Lower leg skin (tissue), 4 donors: ENCODE measurements around the gene SZRD1. TPM values are rescaled to one million over a fixed set of nuclear protein-coding genes. Genes with fewer than 3 reads are reported as not detected.

Source experiments
- DNase-seq, 2 donors: peaks; one replicate each; pipeline ENCODE4 v3.0.0-alpha.2; 2019; ENCODE audit warnings: low spot score in 2 of 2
- H3K4me3 ChIP-seq: fragments of 200-600 bp; sonication (generic); 2 replicates; pipeline ENCODE4 v1.5.1; 2017; ENCODE audit warnings: mild to moderate bottlenecking, low read depth; ENCODE audit not compliant: poor library complexity, severe bottlenecking
- POLR2A ChIP-seq, 2 donors: fragments of 450-650 bp; IDR thresholded peaks; one replicate each; pipeline ENCODE4 v1.6.1; 2016 to 2017; ENCODE audit warnings: antibody characterized with exemption in 2 of 2, mild to moderate bottlenecking in 1 of 2, moderate library complexity in 1 of 2
- WGBS, 2 donors: methylation state at CpG; one replicate each; pipeline ENCODE4 v1.1.5; 2018; 5-methylcytosine and 5-hydroxymethylcytosine counted together
- intact Hi-C: fragments of 100-400 bp; cut with DNase I; formaldehyde crosslinking; loops from one replicate; pipeline ENCODE4 v1.15.0; 2023; ENCODE audit warnings: low total_unique reads
- total RNA-seq, 4 donors: library from RNA; depleted of rRNA; stranded (reverse); fragments of >200 nt; gene quantifications; one replicate each; pipeline ENCODE4 v1.1.0, GENCODE V29; 2016
- TF ChIP-seq, protein P1 (sequence below), 3 donors: fragments of 450-650 bp; IDR thresholded peaks; one replicate each; pipeline ENCODE4 v1.5.1; 2016; ENCODE audit warnings: antibody characterized with exemption in 3 of 3, mild to moderate bottlenecking in 3 of 3, moderate library complexity in 2 of 3

SZRD1 gene, protein sequence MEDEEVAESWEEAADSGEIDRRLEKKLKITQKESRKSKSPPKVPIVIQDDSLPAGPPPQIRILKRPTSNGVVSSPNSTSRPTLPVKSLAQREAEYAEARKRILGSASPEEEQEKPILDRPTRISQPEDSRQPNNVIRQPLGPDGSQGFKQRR
- 10 to 100 TPM; 37.8 to 54.0 (median 48.5) TPM for total RNA-seq

DNA sequence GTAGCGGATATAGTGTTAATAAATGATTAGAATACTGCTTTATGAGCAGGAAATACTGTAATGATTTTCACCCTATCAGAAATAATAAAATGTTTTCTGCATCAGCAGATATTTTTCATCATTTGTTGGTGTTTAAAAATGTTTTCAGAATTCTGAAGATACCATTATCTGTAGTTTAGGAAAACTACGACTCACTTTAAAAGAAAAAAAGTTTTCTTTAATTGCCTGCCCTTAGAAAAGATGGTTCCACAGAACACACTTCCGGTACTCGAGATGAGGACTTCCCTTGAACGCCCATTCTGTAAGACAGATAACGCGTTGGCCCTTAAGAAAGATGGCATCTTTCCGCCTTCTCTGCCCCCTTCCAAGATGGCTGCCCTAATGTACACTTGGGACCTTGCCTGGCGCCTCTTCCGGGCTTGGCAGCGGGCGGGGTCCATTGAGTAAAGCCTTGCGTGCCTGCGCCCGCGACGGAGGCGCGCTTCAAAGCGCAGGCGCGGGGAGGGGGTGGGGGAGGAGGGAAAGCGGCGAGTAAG, at the start of gene SZRD1:
Gene SZRD1, plus strand, starts transcription at position 521 of the 536 bp plus-strand sequence. CDS start 16 bp downstream, outside the sequence.
- no peak for TF ChIP-seq POLR2A (IDR thresholded peaks at IDR 0.05)
- TF ChIP-seq, protein P1, sequence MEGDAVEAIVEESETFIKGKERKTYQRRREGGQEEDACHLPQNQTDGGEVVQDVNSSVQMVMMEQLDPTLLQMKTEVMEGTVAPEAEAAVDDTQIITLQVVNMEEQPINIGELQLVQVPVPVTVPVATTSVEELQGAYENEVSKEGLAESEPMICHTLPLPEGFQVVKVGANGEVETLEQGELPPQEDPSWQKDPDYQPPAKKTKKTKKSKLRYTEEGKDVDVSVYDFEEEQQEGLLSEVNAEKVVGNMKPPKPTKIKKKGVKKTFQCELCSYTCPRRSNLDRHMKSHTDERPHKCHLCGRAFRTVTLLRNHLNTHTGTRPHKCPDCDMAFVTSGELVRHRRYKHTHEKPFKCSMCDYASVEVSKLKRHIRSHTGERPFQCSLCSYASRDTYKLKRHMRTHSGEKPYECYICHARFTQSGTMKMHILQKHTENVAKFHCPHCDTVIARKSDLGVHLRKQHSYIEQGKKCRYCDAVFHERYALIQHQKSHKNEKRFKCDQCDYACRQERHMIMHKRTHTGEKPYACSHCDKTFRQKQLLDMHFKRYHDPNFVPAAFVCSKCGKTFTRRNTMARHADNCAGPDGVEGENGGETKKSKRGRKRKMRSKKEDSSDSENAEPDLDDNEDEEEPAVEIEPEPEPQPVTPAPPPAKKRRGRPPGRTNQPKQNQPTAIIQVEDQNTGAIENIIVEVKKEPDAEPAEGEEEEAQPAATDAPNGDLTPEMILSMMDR (IDR thresholded peaks at IDR 0.05) = no peak
- DNase-seq = peak; percentile 97 to 99
- 2 to 4% methylated on average over 24 of the region's 24 CpGs for WGBS, 2 donors
- intact Hi-C loops = no loop called here
- peak within 1 kb of the TSS; percentile 70 for H3K4me3 ChIP-seq

DNA sequence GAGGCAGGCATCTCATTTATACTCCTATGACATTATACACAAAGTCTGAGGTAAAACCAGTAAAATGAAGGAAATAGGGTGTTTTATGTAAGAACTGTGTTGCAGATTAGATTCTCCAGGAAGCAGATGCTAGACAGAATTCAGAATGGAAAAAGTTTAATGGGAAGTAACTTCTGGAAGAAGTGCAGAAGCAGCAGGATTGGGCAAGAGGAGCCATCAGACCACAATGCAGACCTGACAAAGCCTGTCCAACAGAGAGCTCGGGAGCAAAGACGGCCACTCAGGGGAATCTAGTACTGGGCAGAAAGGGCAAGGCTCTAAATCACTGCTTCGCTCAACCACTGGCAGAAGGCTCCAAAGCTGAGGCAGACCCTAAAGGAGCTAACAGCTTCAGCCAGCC, 48.5 kb upstream of the SZRD1 start:
- TF ChIP-seq POLR2A (IDR thresholded peaks at IDR 0.05) = no peak
- TF ChIP-seq, protein P1 (IDR thresholded peaks at IDR 0.05) = no peak
- no peak overlapping the region for H3K4me3 ChIP-seq
- intact Hi-C loops = no loop called here
- whole genome bisulfite sequencing, 2 donors = 48 to 52% methylated on average over 3 of the region's 3 CpGs
- DNase-seq = peak; percentile 42 to 88

DNA sequence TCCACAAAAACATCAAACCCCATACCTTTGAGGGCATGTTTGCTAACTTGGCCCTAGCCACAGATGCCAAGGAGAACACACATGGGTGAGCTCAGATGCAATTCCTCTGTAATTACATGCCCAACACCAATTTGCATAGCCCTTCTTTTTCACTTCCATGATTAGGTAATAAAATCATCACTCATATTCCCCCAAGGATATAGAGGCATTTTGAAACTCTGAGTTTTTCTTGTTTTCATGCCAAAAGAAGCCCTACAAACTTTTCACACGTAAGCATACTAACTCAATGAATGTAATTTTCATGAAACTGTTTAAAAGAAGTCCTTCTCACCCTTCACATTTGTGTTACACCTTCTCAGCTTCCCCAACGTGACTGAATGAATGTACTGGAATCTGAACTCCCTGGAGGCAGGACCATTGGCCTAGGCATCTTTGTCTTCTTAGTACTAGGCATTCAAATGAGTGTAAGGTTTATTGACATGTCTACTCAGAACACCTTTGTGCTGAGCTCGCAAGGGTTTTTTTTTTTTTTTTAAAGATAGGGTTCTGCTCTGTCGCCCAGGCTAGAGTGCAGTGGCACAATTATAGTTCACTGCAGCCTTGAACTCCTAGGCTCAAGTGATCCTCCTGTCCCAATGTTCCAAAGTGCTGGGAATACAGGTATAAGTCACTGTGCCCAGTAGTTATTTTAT, 45.7 kb upstream of the SZRD1 start:
- WGBS, 2 donors = 35 to 51% methylated on average over 4 of the region's 4 CpGs
- intact Hi-C loops = no loop called here
- no peak overlapping the region for H3K4me3 ChIP-seq
- no peak for DNase-seq
- no peak for TF ChIP-seq POLR2A (IDR thresholded peaks at IDR 0.05)
- TF ChIP-seq, protein P1 (IDR thresholded peaks at IDR 0.05) = no peak

DNA sequence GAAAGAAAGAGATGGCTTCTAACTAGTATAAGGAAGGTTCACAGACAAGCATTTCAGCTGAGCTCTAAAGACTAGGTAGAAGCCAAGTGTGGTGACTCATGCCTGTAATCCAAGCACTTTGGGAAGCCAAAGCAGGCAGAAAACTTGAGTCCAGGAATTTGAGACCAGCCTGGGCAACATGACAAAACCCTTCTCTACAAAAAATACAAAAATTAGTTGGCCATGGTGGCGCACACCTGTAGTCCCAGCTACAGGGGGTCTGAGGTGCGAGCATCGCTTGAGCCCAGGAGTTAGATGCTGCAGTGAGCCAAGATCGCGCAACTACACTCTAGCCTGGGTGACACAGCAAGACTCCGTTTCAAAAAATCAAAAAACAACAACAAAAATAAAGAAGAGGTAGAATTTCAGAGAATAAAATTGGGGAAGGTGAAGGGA, 42.6 kb upstream of the SZRD1 start:
- intact Hi-C loops = no loop called here
- WGBS, 2 donors = 68% methylated on average over 6 of the region's 6 CpGs

DNA sequence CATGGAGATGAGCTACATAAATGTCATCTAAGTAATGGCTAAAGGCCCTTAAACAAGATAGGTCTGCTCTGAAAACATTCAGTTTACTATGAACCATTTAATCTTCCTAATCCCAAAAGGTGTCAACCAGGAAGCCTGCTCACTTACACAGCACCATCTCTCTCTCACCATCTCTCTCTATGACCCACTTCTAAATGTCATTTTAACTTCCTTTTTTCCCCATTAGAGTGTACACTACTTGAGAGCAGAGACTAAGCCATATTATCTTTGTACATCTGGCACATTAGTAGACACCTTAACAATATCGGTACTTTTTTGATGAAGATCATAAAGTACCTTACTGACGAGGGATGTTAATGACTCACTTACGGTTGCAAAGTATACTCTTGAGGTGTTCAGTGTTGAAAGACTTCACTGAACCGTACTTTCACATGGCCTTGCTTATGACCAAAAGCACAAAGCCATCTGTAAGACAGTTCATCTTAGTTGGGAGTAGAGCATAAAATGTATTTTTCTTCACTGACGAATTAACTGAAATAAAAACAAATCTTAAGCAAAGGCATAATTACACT, 40.1 kb upstream of the SZRD1 start:
- TF ChIP-seq POLR2A (IDR thresholded peaks at IDR 0.05) = no peak
- TF ChIP-seq, protein P1 (IDR thresholded peaks at IDR 0.05) = no peak
- intact Hi-C loops = no loop called here
- no peak overlapping the region for H3K4me3 ChIP-seq
- no peak for DNase-seq
- 80 to 81% methylated on average over 5 of the region's 5 CpGs for WGBS, 2 donors

More for the DNA sequence above, 42.6 kb upstream of the SZRD1 start:
- DNase-seq = peak in 1 of 2 donors; percentile 26
- H3K4me3 ChIP-seq = no peak overlapping the region
- TF ChIP-seq, protein P1 (IDR thresholded peaks at IDR 0.05) = no peak
- no peak for TF ChIP-seq POLR2A (IDR thresholded peaks at IDR 0.05)
